ENCODE data around the gene ZNF536. TPM values are rescaled to one million over a fixed set of nuclear protein-coding genes. Genes with fewer than 3 reads are reported as not detected.
"Not testable (repeated sequence)": the region's sequence is repeated elsewhere in the genome, so short reads cannot be mapped to it uniquely, and the experiment has no call there.

ZNF536 gene
- total and polyA plus RNA-seq, 2 of the 4 experiments (the other 2 are of a cell fraction), result not detected

DNA sequence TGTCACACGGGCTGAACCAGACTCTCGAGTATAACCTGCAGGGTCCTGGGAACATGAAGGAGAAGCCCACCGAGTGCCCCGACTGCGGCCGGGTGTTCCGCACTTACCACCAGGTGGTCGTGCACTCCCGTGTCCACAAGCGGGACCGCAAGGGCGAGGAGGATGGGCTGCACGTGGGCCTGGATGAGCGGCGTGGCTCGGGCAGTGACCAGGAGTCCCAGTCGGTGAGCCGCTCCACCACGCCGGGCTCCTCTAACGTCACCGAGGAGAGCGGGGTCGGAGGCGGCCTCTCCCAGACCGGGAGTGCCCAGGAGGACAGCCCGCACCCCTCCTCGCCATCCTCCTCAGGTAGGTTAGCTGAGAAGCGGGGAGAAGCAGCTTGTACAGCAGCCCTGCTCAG lies 73.2 kb downstream of the ZNF536 start:
- Histone ChIP-seq H3K14ac (replicated peaks; ENCODE audit: low read depth, low read length) (no peak overlapping the region), H3K27me3 (ENCODE audit: control insufficient read depth, insufficient read depth, low read length) (no peaks in the 10 kb centered on the region), H2AFZ (replicated peaks; ENCODE audit: low read length, poor library complexity) (no peak overlapping the region), H4K91ac (ENCODE audit: insufficient read depth, low read depth, low read length) (no peak overlapping the region), H2BK15ac (ENCODE audit: low read depth, low read length) (no peak overlapping the region), H3K4ac (ENCODE audit: low read depth, low read length) (no peak overlapping the region), H4K5ac (ENCODE audit: low read depth, low read length) (no peak overlapping the region), H2AK9ac (replicated peaks; ENCODE audit: low read depth, low read length, poor library complexity) (no peak overlapping the region), H3K23ac (ENCODE audit: low read depth, low read length) (no peak overlapping the region), H2BK5ac (ENCODE audit: low read depth, low read length, poor library complexity, severe bottlenecking) (no peak overlapping the region), H3K4me2 (ENCODE audit: low read depth, low read length) (no peak overlapping the region), H2AK5ac (ENCODE audit: low read depth, low read length) (no peak overlapping the region), H3K36me3 (ENCODE audit: control insufficient read depth, insufficient read depth, low read length) (no peaks in the 10 kb centered on the region), H2BK120ac (ENCODE audit: low read depth, low read length) (no peak overlapping the region), H3K56ac (ENCODE audit: extremely low read depth, insufficient read depth, low read length) (no peak overlapping the region), H3K9me1 (ENCODE audit: insufficient read depth, low read length) (no peaks in the 10 kb centered on the region), H3K9me3 (ENCODE audit: control insufficient read depth, insufficient read depth, low read length) (peaks cover 42% of the 10 kb centered on the region), H3K18ac (ENCODE audit: low read depth, low read length) (no peak overlapping the region), H4K20me1 (ENCODE audit: insufficient read depth, low read length) (no peaks in the 10 kb centered on the region), H3K9ac (ENCODE audit: low read depth, low read length) (no peak overlapping the region), H3K4me3 (ENCODE audit: insufficient read depth, low read depth, low read length) (no peak overlapping the region), H2BK20ac (ENCODE audit: low read depth, low read length) (no peak overlapping the region), H4K8ac (ENCODE audit: low read depth in 2 of 2, low read length in 2 of 2) (no peak overlapping the region), H3K4me1 (ENCODE audit: control insufficient read depth, insufficient read depth, low read length) (no peaks in the 10 kb centered on the region), H3K27ac (ENCODE audit: insufficient read depth, low read length) (no peak overlapping the region), H3K79me1 (ENCODE audit: low read depth in 1 of 2, low read length in 2 of 2) (no peaks in the 10 kb centered on the region)
- DNase-seq (no peak), ATAC-seq (ENCODE audit: low read depth) (no peak)
- no TSS peak for BruUV-seq (replicated peaks)
- ChIA-PET POLR2A (ENCODE audit: unreplicated experiment) (no interaction called here), CTCF (no interaction called here)
- dilution Hi-C loops (cut with HindIII; ENCODE audit: low sequenced_read_pairs, unreplicated experiment), result no loop called here
- 89% methylated on average over 12 of the region's 29 CpGs; no CpG with 5 or more reads in 1 of the 2 experiments for WGBS, 2 experiments (ENCODE audit: extremely low coverage in 2 of 2, insufficient read length in 1 of 2)
- intact Hi-C loops (cut with micrococcal nuclease), result no loop called here
- in situ Hi-C loops (cut with MboI; ENCODE audit: low sequenced_read_pairs), result no loop called here
- no peak for TF ChIP-seq CEBPB (IDR thresholded peaks at IDR 0.05; ENCODE audit: low read depth, low read length)
- TF ChIP-seq, protein P1, sequence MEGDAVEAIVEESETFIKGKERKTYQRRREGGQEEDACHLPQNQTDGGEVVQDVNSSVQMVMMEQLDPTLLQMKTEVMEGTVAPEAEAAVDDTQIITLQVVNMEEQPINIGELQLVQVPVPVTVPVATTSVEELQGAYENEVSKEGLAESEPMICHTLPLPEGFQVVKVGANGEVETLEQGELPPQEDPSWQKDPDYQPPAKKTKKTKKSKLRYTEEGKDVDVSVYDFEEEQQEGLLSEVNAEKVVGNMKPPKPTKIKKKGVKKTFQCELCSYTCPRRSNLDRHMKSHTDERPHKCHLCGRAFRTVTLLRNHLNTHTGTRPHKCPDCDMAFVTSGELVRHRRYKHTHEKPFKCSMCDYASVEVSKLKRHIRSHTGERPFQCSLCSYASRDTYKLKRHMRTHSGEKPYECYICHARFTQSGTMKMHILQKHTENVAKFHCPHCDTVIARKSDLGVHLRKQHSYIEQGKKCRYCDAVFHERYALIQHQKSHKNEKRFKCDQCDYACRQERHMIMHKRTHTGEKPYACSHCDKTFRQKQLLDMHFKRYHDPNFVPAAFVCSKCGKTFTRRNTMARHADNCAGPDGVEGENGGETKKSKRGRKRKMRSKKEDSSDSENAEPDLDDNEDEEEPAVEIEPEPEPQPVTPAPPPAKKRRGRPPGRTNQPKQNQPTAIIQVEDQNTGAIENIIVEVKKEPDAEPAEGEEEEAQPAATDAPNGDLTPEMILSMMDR (conservative IDR thresholded peaks at IDR 0.05; ENCODE audit: low read depth, low read length), result no peak
- TF ChIP-seq, protein P2, sequence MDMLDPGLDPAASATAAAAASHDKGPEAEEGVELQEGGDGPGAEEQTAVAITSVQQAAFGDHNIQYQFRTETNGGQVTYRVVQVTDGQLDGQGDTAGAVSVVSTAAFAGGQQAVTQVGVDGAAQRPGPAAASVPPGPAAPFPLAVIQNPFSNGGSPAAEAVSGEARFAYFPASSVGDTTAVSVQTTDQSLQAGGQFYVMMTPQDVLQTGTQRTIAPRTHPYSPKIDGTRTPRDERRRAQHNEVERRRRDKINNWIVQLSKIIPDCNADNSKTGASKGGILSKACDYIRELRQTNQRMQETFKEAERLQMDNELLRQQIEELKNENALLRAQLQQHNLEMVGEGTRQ (IDR thresholded peaks at IDR 0.05; ENCODE audit: low read depth, low read length), result no peak
- no peak for TF ChIP-seq FOS (IDR thresholded peaks at IDR 0.05; ENCODE audit: low read depth, low read length)
- no peak for TF ChIP-seq POLR2A (IDR thresholded peaks at IDR 0.05; ENCODE audit: low read depth, low read length)
- no peak for TF ChIP-seq CHD1 (IDR thresholded peaks at IDR 0.05; ENCODE audit: low read depth, low read length)

DNA sequence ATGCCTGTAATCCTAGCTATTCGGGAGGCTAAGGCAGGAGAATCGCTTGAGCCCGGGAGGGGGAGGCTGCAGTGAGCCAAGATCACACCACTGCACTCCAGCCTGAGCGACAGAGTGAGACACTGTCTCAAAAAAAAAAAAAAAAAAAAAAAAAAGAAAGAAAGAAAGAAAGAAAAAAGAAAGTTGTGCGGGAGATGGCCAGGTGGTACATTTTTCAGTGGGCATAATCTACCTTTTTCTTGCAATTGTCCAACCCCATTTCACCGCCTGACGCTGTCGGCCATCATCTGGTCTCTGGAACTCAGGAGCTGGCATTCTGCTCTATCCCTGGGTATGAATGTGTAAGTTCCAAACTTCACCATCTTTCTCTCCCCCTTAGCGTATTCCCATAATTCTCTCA lies 73.9 kb downstream of the ZNF536 start:
- peaks cover 37% of the 10 kb centered on the region for H3K9me3 ChIP-seq (ENCODE audit: control insufficient read depth, insufficient read depth, low read length)
- H3K4me1 ChIP-seq (ENCODE audit: control insufficient read depth, insufficient read depth, low read length); H3K4ac ChIP-seq (ENCODE audit: low read depth, low read length); dilution Hi-C loops (cut with HindIII; ENCODE audit: low sequenced_read_pairs, unreplicated experiment); H3K9ac ChIP-seq (ENCODE audit: low read depth, low read length); H3K27me3 ChIP-seq (ENCODE audit: control insufficient read depth, insufficient read depth, low read length); CTCF ChIA-PET; H3K14ac ChIP-seq (replicated peaks; ENCODE audit: low read depth, low read length); H3K4me2 ChIP-seq (ENCODE audit: low read depth, low read length); H4K91ac ChIP-seq (ENCODE audit: insufficient read depth, low read depth, low read length); H2BK20ac ChIP-seq (ENCODE audit: low read depth, low read length); H2BK15ac ChIP-seq (ENCODE audit: low read depth, low read length); ATAC-seq (ENCODE audit: low read depth); H3K9me1 ChIP-seq (ENCODE audit: insufficient read depth, low read length); H4K5ac ChIP-seq (ENCODE audit: low read depth, low read length); in situ Hi-C loops (cut with MboI; ENCODE audit: low sequenced_read_pairs); H3K56ac ChIP-seq (ENCODE audit: extremely low read depth, insufficient read depth, low read length); intact Hi-C loops (cut with micrococcal nuclease); H3K18ac ChIP-seq (ENCODE audit: low read depth, low read length); H4K8ac ChIP-seq (ENCODE audit: low read depth in 2 of 2, low read length in 2 of 2); H4K20me1 ChIP-seq (ENCODE audit: insufficient read depth, low read length); H2AK5ac ChIP-seq (ENCODE audit: low read depth, low read length); H2AK9ac ChIP-seq (replicated peaks; ENCODE audit: low read depth, low read length, poor library complexity); H2AFZ ChIP-seq (replicated peaks; ENCODE audit: low read length, poor library complexity); H3K36me3 ChIP-seq (ENCODE audit: control insufficient read depth, insufficient read depth, low read length); DNase-seq; POLR2A ChIA-PET (ENCODE audit: unreplicated experiment); H3K4me3 ChIP-seq (ENCODE audit: insufficient read depth, low read depth, low read length); H3K79me1 ChIP-seq (ENCODE audit: low read depth in 1 of 2, low read length in 2 of 2); BruUV-seq (replicated peaks); H3K27ac ChIP-seq (ENCODE audit: insufficient read depth, low read length); H2BK120ac ChIP-seq (ENCODE audit: low read depth, low read length); H3K23ac ChIP-seq (ENCODE audit: low read depth, low read length); H2BK5ac ChIP-seq (ENCODE audit: low read depth, low read length, poor library complexity, severe bottlenecking): not testable (repeated sequence)
- WGBS, 2 experiments (ENCODE audit: extremely low coverage in 2 of 2, insufficient read length in 1 of 2), result no CpG with 5 or more reads among the region's 9 CpGs

Data from IMR-90 (cell line).